ENCODE results near the gene CACFD1. TPM values are rescaled to one million over a fixed set of nuclear protein-coding genes. Genes with fewer than 3 reads are reported as not detected.
A peak's percentile ranks its signal among the peaks of the same experiment; 100 is the strongest.

Gene CACFD1
- 0.37 and 1.1 TPM in 2 replicates for total RNA-seq (2014; rRNA removed; shearing (Covaris generic))
- polyA plus RNA-seq (2015; cell fraction: cytosol; rRNA removed), result 0.81 and 1.3 TPM in 2 replicates
- polyA plus RNA-seq (2015; cell fraction: nucleus; rRNA removed), result 0.59 and 2.5 TPM in 2 replicates

- DNase-seq (ENCODE audit: low read depth), result peak; percentile 82
Observed at GRCh38 chr9:133459476-133460404, at the start of gene CACFD1. CACFD1 (plus strand) TSS chr9:133459978; CDS start chr9:133460067, 89 bp downstream.

- DNase-seq (ENCODE audit: low read depth), result no peak
Observed at GRCh38 chr9:133415170-133415569, 44.6 kb upstream of the CACFD1 start.

- peak; percentile 91 for DNase-seq (ENCODE audit: low read depth)
Observed at GRCh38 chr9:133417541-133418461, 42.0 kb upstream of the CACFD1 start, which contains the start of gene REXO4. REXO4 (minus strand) TSS chr9:133418010; CDS start chr9:133417844, 166 bp downstream.

- DNase-seq (ENCODE audit: low read depth), result no peak
Observed at GRCh38 chr9:133419005-133419404, 40.8 kb upstream of the CACFD1 start.

- DNase-seq (ENCODE audit: low read depth), result no peak
Observed at GRCh38 chr9:133420392-133420827, 39.4 kb upstream of the CACFD1 start.

GRCh38 chr9:133421615-133422542 lies 37.9 kb upstream of the CACFD1 start, which contains the start of gene ADAMTS13:
ADAMTS13 (plus strand) TSS chr9:133422367; CDS start chr9:133422444, 77 bp downstream.
- DNase-seq (ENCODE audit: low read depth), result peak; percentile 54

GRCh38 chr9:133423216-133423615 lies 36.6 kb upstream of the CACFD1 start:
- no peak for DNase-seq (ENCODE audit: low read depth)

- DNase-seq (ENCODE audit: low read depth), result no peak
Observed at GRCh38 chr9:133424187-133424586, 35.6 kb upstream of the CACFD1 start.

- DNase-seq (ENCODE audit: low read depth), result no peak
Observed at GRCh38 chr9:133425049-133425632, 34.6 kb upstream of the CACFD1 start.

- DNase-seq (ENCODE audit: low read depth), result no peak
Observed at GRCh38 chr9:133426011-133426410, 33.8 kb upstream of the CACFD1 start.

GRCh38 chr9:133427658-133428348 lies 32.0 kb upstream of the CACFD1 start:
- no peak for DNase-seq (ENCODE audit: low read depth)

GRCh38 chr9:133428617-133429101 lies 31.1 kb upstream of the CACFD1 start:
- DNase-seq (ENCODE audit: low read depth), result no peak

GRCh38 chr9:133429214-133429613 lies 30.6 kb upstream of the CACFD1 start:
- no peak for DNase-seq (ENCODE audit: low read depth)

- DNase-seq (ENCODE audit: low read depth), result no peak
Observed at GRCh38 chr9:133429641-133430161, 30.1 kb upstream of the CACFD1 start.

GRCh38 chr9:133430244-133430643 lies 29.5 kb upstream of the CACFD1 start:
- no peak for DNase-seq (ENCODE audit: low read depth)

- no peak for DNase-seq (ENCODE audit: low read depth)
Observed at GRCh38 chr9:133433351-133433843, 26.4 kb upstream of the CACFD1 start.

GRCh38 chr9:133436681-133437080 lies 23.1 kb upstream of the CACFD1 start:
- no peak for DNase-seq (ENCODE audit: low read depth)

GRCh38 chr9:133437753-133438531 lies 21.8 kb upstream of the CACFD1 start:
- DNase-seq (ENCODE audit: low read depth), result no peak
